ENCODE data around the gene RALGAPA2.
A peak's percentile ranks its signal among the peaks of the same experiment; 100 is the strongest.

Gene RALGAPA2

GRCh38 chr20:20454850-20455627 lies 257.4 kb downstream of the RALGAPA2 start:
- no peak for DNase-seq

- no peak for DNase-seq
Observed at GRCh38 chr20:20454367-20454766, 258.1 kb downstream of the RALGAPA2 start.

GRCh38 chr20:20452254-20452676 lies 260.2 kb downstream of the RALGAPA2 start:
- DNase-seq: peak; percentile 50

GRCh38 chr20:20450521-20450920 lies 261.9 kb downstream of the RALGAPA2 start:
- no peak for DNase-seq

- no peak for DNase-seq
Observed at GRCh38 chr20:20448881-20449280, 263.6 kb downstream of the RALGAPA2 start.

GRCh38 chr20:20447196-20447595 lies 265.2 kb downstream of the RALGAPA2 start:
- DNase-seq: no peak

- no peak for DNase-seq
Observed at GRCh38 chr20:20446425-20447015, 265.9 kb downstream of the RALGAPA2 start.

- no peak for DNase-seq
Observed at GRCh38 chr20:20446001-20446400, 266.4 kb downstream of the RALGAPA2 start.

GRCh38 chr20:20443504-20443903 lies 268.9 kb downstream of the RALGAPA2 start:
- no peak for DNase-seq

- no peak for DNase-seq
Observed at GRCh38 chr20:20442466-20442865, 270.0 kb downstream of the RALGAPA2 start.

GRCh38 chr20:20440886-20441658 lies 271.4 kb downstream of the RALGAPA2 start:
- no peak for DNase-seq

- DNase-seq: no peak
Observed at GRCh38 chr20:20440481-20440880, 272.0 kb downstream of the RALGAPA2 start.

- DNase-seq: no peak
Observed at GRCh38 chr20:20439602-20440190, 272.7 kb downstream of the RALGAPA2 start.

- no peak for DNase-seq
Observed at GRCh38 chr20:20437314-20437713, 275.1 kb downstream of the RALGAPA2 start.

GRCh38 chr20:20436689-20437088 lies 275.8 kb downstream of the RALGAPA2 start:
- no peak for DNase-seq

GRCh38 chr20:20435453-20435852 lies 277.0 kb downstream of the RALGAPA2 start:
- DNase-seq: no peak

GRCh38 chr20:20432618-20433286 lies 279.7 kb downstream of the RALGAPA2 start:
- DNase-seq: no peak

- DNase-seq: no peak
Observed at GRCh38 chr20:20430066-20430465, 282.4 kb downstream of the RALGAPA2 start.

- no peak for DNase-seq
Observed at GRCh38 chr20:20428067-20428466, 284.4 kb downstream of the RALGAPA2 start.

GRCh38 chr20:20427227-20427864 lies 285.1 kb downstream of the RALGAPA2 start:
- no peak for DNase-seq

GRCh38 chr20:20426655-20426907 lies 285.9 kb downstream of the RALGAPA2 start:
- DNase-seq: no peak

GRCh38 chr20:20425823-20426654 lies 286.4 kb downstream of the RALGAPA2 start:
- no peak for DNase-seq

All from NCI-H2107 (cell line).